ENCODE measurements around the gene ASIC1. TPM values are rescaled to one million over a fixed set of nuclear protein-coding genes. Genes with fewer than 3 reads are reported as not detected.

The ASIC1 gene
- total RNA-seq = 8.0 TPM

DNA sequence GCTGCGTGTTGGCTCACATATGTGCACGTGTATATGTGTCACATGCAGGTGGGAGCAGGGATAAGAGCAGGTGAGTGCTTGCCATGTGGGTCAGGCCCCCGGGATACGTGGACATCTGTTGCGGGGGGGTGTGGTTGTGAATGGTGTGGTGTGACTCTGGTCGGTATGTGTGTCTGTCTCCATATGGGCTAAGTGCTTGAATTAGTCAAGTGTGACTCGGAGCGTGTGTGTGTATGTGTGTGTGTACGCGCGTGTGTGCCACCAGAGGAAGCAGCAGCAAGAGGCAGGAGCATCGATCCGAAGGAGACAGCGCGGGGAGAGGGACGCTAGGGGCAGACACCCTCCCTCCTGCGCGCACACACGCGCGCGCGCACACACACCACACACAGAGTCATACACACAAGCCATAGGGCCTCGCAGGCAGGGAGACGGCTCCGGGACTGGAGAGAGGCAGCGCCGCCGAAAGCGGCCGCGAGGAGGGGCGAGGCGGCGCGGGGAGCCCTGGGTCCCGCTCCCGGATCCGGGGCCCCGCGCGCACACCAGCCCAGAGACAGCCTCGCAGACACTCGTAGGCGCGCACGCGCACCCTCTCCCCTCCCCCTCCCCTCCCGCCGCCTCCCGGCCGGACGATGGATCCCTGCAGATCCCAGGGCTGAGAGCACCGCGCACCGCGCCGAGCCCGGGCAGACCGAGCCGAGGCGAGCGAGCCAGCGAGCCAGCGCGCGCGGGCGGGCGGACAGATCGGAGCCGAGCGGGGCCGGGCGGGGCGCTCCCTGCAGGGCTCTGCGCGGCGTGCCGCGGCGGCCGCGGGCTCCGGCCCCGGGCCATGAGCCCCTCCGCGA is at the start of gene ASIC1:
ASIC1 (plus strand) TSS at position 597 of the 842 bp plus-strand sequence. CDS start 1,171 bp downstream, outside the sequence.

DNA sequence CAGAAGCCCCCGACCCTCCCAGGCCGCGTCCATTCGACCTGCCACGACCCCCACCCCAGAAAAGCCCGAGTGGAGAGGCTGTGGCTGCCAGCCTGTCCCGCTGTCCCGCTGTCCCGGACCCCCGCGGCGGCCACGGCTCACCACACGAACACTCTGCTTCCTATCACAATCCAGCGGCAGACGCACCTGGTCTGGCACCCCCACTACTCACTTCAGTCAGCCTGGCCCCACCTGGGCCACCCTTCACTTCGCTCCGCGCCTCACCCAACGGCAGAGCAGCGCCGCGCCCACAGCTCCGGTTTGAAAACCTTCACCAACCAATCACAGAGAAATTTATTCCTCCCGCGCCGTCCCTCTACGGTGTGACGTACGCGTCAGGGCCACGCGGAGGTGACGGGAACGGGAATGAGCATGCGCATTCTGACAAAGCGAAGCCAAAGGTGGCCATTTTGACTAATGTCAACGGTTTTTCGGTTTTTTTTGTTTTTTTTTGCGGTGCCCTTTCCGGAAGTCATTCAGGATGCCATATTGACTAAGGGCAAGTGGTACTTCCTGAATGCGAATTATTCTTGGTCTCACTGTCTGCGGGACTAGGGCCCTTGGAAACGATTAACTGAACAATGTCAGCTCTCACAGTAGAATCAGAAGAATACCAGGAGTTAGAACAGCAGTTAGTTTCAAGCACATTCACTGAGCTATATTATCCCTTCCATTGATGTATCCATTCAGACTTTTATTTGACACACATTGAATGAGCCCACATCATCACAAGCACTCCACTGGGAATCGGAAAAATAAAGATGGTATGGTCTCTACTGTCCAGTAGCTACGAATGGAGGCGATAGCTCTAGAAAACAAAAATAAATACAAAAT is 32.0 kb upstream of the ASIC1 start, which contains the start of gene RACGAP1:
RACGAP1 (minus strand) TSS at position 308 of the 873 bp plus-strand sequence. CDS start 8,779 bp downstream, outside the sequence.

DNA sequence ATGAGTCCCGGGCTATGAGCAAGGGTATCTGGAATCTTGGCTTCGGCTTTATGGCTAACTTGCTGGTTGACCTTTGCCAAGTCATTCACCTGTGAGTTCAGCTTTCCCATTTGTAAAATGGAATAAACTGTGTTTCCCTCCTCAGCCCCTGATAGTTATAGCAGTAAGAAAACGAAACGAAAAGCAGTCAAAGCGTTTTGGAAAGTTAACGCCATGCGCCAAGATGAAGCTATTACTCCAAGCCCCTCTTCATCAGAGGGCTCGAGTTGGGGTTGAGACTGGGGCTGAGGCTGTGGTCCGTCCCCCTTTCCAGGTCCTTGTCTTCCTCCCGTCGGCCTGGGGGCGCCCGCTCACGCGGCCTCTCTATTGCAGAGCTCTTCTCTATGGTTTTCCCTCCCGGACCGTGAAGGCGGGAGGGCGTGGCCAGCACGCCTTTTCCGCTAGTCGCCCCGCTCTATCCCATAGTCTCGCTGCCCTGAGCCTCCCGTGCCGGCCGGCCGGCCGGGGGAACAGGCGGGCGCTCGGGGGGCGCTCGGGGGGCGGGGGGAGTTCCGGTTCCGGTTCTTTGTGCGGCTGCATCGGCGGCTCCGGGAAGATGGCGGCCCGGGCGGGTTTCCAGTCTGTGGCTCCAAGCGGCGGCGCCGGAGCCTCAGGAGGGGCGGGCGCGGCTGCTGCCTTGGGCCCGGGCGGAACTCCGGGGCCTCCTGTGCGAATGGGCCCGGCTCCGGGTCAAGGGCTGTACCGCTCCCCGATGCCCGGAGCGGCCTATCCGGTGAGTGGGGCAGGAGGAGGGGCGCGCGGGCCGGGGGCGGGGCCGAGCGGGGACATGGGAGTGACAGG is 27.6 kb downstream of the ASIC1 start, which contains the start of gene SMARCD1:
SMARCD1 (plus strand) TSS at position 568 of the 840 bp plus-strand sequence; CDS start at position 596, 28 bp downstream.

DNA sequence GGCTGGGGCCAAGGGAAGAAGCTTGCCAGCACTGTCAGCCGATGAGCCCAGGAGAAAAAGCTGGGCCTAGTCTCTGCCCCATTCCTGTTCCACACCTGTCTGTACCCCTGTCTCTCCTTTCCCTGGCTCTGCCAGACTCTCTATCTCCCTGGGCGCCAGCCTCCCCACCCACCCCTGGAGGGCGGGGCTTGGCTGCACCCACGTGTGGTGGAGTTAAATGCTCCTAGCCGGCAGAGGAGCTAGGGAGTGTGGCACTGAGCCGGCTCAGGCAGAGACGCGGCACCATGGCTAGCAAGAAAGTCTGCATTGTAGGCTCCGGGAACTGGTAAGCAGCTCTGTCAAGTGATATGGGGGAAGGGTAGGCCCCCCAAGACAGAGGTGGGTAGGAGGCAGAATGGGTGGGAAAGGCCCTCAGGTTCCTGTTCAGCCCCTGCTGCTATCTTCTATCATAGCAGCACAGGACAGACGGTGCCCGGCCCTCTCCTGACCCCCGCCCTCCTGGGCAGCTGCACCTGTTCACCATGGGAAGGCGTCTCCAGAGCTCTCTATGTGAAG is 46.4 kb downstream of the ASIC1 start, which contains the start of gene GPD1:
GPD1 (plus strand) TSS at position 242 of the 555 bp plus-strand sequence; CDS start at position 285, 43 bp downstream.

DNA sequence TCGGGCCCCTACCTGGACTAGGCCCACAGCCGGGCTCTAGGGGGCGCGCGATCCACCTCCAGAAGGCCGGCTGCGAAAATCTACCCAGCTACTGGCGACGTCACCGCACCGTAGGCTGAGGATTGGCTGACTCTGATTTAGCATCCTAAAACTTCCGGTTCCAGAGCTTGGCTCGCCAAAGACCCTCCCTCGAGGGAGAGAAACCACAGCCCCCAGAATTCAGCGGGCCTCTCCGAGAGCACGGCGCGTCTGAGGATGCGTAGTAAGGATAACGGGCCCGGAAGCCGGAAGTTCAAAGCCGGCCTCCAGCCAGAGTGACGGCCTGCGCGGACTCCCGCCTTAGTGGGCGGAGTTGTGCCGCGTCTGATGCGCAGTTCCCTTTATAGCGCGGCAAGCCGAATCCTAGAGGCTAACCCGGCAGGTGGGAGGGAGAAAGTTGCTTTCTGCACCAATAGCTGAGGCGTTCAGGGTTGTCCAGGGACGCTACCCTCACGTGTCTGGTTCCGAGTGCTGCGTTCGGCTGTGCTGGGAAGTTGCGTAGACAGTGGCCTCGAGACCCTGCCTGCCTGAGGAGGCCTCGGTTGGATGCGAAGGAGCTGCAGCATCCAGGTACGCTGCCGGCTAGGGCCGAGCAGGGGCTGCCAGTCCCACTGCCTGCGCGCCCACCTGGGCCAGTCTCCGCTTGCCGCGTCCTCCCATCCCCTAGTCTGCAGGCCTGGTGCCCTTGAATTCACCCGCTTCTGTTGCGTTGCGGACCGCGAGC is 54.5 kb downstream of the ASIC1 start, which contains the start of gene COX14:
COX14 (plus strand) TSS at position 544 of the 763 bp plus-strand sequence. CDS start 7,808 bp downstream, outside the sequence.

Other genes starting within 250 kb of the ASIC1 start
- gene NCKAP5L, start 229.2 kb upstream of the ASIC1 start, total RNA-seq = 22.6 TPM
- gene BCDIN3D, start 214.5 kb upstream of the ASIC1 start, total RNA-seq = 5.5 TPM
- 26.3 TPM for gene FAIM2, start 153.7 kb upstream of the ASIC1 start, total RNA-seq
- gene AQP2, start 106.9 kb upstream of the ASIC1 start, total RNA-seq = not detected
- gene AQP5, start 95.7 kb upstream of the ASIC1 start, total RNA-seq = 82.5 TPM
- gene AQP6, start 84.6 kb upstream of the ASIC1 start, total RNA-seq = 1.9 TPM
- 49.2 TPM for gene RACGAP1, start 32.1 kb upstream of the ASIC1 start, total RNA-seq
- 115 TPM for gene SMARCD1, start 27.7 kb downstream of the ASIC1 start, total RNA-seq
- gene GPD1, start 46.4 kb downstream of the ASIC1 start, total RNA-seq = 28.3 TPM
- gene COX14, start 54.6 kb downstream of the ASIC1 start, total RNA-seq = 23.0 TPM
- gene CERS5, start 109.8 kb downstream of the ASIC1 start, total RNA-seq = 54.8 TPM
- gene LIMA1, start 225.9 kb downstream of the ASIC1 start, total RNA-seq = 66.3 TPM